Tibial nerve (tissue), 4 donors: ENCODE data around the gene HEATR5B. TPM values are rescaled to one million over a fixed set of nuclear protein-coding genes. Genes with fewer than 3 reads are reported as not detected.
"Not testable (repeated sequence)": the region's sequence is repeated elsewhere in the genome, so short reads cannot be mapped to it uniquely, and the experiment has no call there.

Experiments used
- DNase-seq, 2 donors: peaks; one replicate each; pipeline ENCODE4 v3.0.0-alpha.2; 2019; ENCODE audit warnings: low spot score in 2 of 2
- H3K27ac ChIP-seq, 4 donors: fragments of 200-600 bp; sonication (generic) in 3 of 4; one replicate each; pipeline ENCODE4 v1.5.1; 2017 to 2019; ENCODE audit warnings: mild to moderate bottlenecking in 1 of 4
- H3K27me3 ChIP-seq, 2 donors: fragments of 200-600 bp; sonication (generic) in 1 of 2; one replicate each; pipeline versions ENCODE4 v1.5.1 to v1.6.0; 2017 to 2019
- H3K36me3 ChIP-seq, 3 donors: fragments of 200-600 bp; sonication (generic); one replicate each; pipeline ENCODE4 v1.5.1; 2018 to 2019
- H3K4me1 ChIP-seq, 4 donors: fragments of 200-600 bp; sonication (generic) in 3 of 4; one replicate each; pipeline ENCODE4 v1.5.1; 2017 to 2019
- H3K4me3 ChIP-seq, 4 donors: fragments of 200-600 bp; sonication (generic) in 3 of 4; one replicate each; pipeline ENCODE4 v1.5.1; 2017 to 2019; ENCODE audit warnings: mild to moderate bottlenecking in 1 of 4, moderate library complexity in 1 of 4
- H3K9me3 ChIP-seq, 4 donors: fragments of 200-600 bp; sonication (generic) in 3 of 4; one replicate each; pipeline ENCODE4 v1.5.1; 2017 to 2019
- CTCF ChIP-seq, 5 experiments: fragments of 200-600 bp in 3 of 5; fragments of 450-650 bp in 2 of 5; sonication (generic) in 3 of 5; IDR thresholded peaks; one replicate each; pipeline ENCODE4 v1.5.1; 2016 to 2019; ENCODE audit warnings: antibody characterized with exemption in 5 of 5, mild to moderate bottlenecking in 3 of 5, moderate library complexity in 2 of 5
- EP300 ChIP-seq, 2 donors: sonication (generic); formaldehyde crosslinking; IDR thresholded peaks; one replicate each; pipeline ENCODE4 v1.6.1; 2017; ENCODE audit warnings: antibody characterized with exemption in 2 of 2, mild to moderate bottlenecking in 1 of 2
- POLR2A ChIP-seq, 2 donors: fragments of 450-650 bp; IDR thresholded peaks; one replicate each; pipeline ENCODE4 v1.6.1; 2017; ENCODE audit warnings: antibody characterized with exemption in 2 of 2, mild to moderate bottlenecking in 2 of 2, moderate library complexity in 2 of 2
- WGBS, 2 donors: methylation state at CpG; one replicate each; pipeline ENCODE4 v1.1.5; 2018; 5-methylcytosine and 5-hydroxymethylcytosine counted together
- total RNA-seq, 4 donors: library from RNA; depleted of rRNA; stranded (reverse); fragments of >200 nt; gene quantifications; one replicate each; pipeline ENCODE4 v1.1.0, GENCODE V29; 2016

HEATR5B gene
- total RNA-seq, 4 donors from 2014 or later: 26.7 to 45.8 (median 35.9) TPM

GRCh38 chr2:36949845-36950244 lies 134.3 kb downstream of the HEATR5B start:
- H3K9me3 ChIP-seq: no peaks in the 10 kb centered on the region
- H3K27me3 ChIP-seq: no peaks in the 10 kb centered on the region
- no peak overlapping the region for H3K27ac ChIP-seq
- no peaks in the 10 kb centered on the region for H3K36me3 ChIP-seq
- DNase-seq: no peak
- H3K4me3 ChIP-seq: no peak overlapping the region
- H3K4me1 ChIP-seq: peaks cover 0 to 18% (median 0%) of the 10 kb centered on the region in 4 donors
- no peak for TF ChIP-seq EP300 (IDR thresholded peaks at IDR 0.05)
- no peak for TF ChIP-seq POLR2A (IDR thresholded peaks at IDR 0.05)
- TF ChIP-seq CTCF (IDR thresholded peaks at IDR 0.05): no peak
- 62 to 63% methylated on average over 1 of the region's 1 CpG for WGBS, 2 donors

- H3K4me3 ChIP-seq, H3K9me3 ChIP-seq, H3K27me3 ChIP-seq, H3K4me1 ChIP-seq, DNase-seq, H3K27ac ChIP-seq, H3K36me3 ChIP-seq: not testable (repeated sequence)
- WGBS, 2 donors: 89 to 90% methylated on average over 10 of the region's 10 CpGs
Measured at GRCh38 chr2:36945240-36945639, 138.9 kb downstream of the HEATR5B start.

GRCh38 chr2:36941867-36942266 lies 142.3 kb downstream of the HEATR5B start:
- H3K4me3 ChIP-seq: no peak overlapping the region
- WGBS, 2 donors: 91% methylated on average over 4 of the region's 4 CpGs
- no peak for TF ChIP-seq POLR2A (IDR thresholded peaks at IDR 0.05)
- no peak for TF ChIP-seq EP300 (IDR thresholded peaks at IDR 0.05)
- no peak for TF ChIP-seq CTCF (IDR thresholded peaks at IDR 0.05)
- H3K9me3 ChIP-seq: no peaks in the 10 kb centered on the region
- no peaks in the 10 kb centered on the region for H3K4me1 ChIP-seq
- H3K36me3 ChIP-seq: no peaks in the 10 kb centered on the region
- DNase-seq: no peak
- no peak overlapping the region for H3K27ac ChIP-seq
- no peaks in the 10 kb centered on the region for H3K27me3 ChIP-seq

GRCh38 chr2:36936526-36936925 lies 147.6 kb downstream of the HEATR5B start:
- not testable (repeated sequence) for H3K9me3 ChIP-seq, H3K27ac ChIP-seq, H3K36me3 ChIP-seq, H3K4me3 ChIP-seq, H3K27me3 ChIP-seq, H3K4me1 ChIP-seq, DNase-seq

GRCh38 chr2:36931688-36932087 lies 152.5 kb downstream of the HEATR5B start:
- H3K27ac ChIP-seq, H3K36me3 ChIP-seq, DNase-seq, H3K9me3 ChIP-seq, H3K27me3 ChIP-seq, H3K4me3 ChIP-seq: not testable (repeated sequence)
- 92 to 96% methylated on average over 6 of the region's 6 CpGs for WGBS, 2 donors
- H3K4me1 ChIP-seq: peaks cover 0 to 13% (median 0%) of the 10 kb centered on the region in 4 donors

Other genes with a start within 250 kb of the HEATR5B start
- gene STRN, start 117.8 kb downstream of the HEATR5B start, total RNA-seq: 10 to 100 TPM; 18.2 to 26.4 (median 21.5) TPM
- 10 to 100 TPM in 3 of 4 donors, 1 to 10 TPM in 1; 9.8 to 17.0 (median 11.9) TPM for gene GPATCH11, start 146 bp upstream of the HEATR5B start, total RNA-seq
- gene EIF2AK2, start 72.6 kb upstream of the HEATR5B start, total RNA-seq: 10 to 100 TPM; 21.6 to 36.0 (median 25.7) TPM
- gene SULT6B1, start 104.3 kb upstream of the HEATR5B start, total RNA-seq: not detected
- 10 to 100 TPM; 18.0 to 28.2 (median 21.8) TPM for gene CEBPZOS, start 112.1 kb upstream of the HEATR5B start, total RNA-seq
- gene CEBPZ, start 147.2 kb upstream of the HEATR5B start, total RNA-seq: 10 to 100 TPM; 25.3 to 37.9 (median 29.0) TPM
- gene NDUFAF7, start 147.3 kb upstream of the HEATR5B start, total RNA-seq: 10 to 100 TPM; 14.7 to 23.4 (median 19.1) TPM
- 10 to 100 TPM; 39.0 to 57.3 (median 54.4) TPM for gene PRKD3, start 240.5 kb upstream of the HEATR5B start, total RNA-seq